GM21529 (cell line): Measurements from ENCODE around the gene NEK9.
"Not testable (repeated sequence)": the region's sequence is repeated elsewhere in the genome, so short reads cannot be mapped to it uniquely, and the experiment has no call there.

Experiments used
- ATAC-seq: cut with Tn5 transposase; IDR thresholded peaks from one replicate; pipeline ENCODE4 v1.9.1; 2021; ENCODE audit not compliant: unreplicated experiment

NEK9 gene

GRCh38 chr14:75068294-75069120 is 58.3 kb downstream of the NEK9 start:
- no peak for ATAC-seq

GRCh38 chr14:75067765-75068164 is 59.1 kb downstream of the NEK9 start:
- not testable (repeated sequence) for ATAC-seq

DNA sequence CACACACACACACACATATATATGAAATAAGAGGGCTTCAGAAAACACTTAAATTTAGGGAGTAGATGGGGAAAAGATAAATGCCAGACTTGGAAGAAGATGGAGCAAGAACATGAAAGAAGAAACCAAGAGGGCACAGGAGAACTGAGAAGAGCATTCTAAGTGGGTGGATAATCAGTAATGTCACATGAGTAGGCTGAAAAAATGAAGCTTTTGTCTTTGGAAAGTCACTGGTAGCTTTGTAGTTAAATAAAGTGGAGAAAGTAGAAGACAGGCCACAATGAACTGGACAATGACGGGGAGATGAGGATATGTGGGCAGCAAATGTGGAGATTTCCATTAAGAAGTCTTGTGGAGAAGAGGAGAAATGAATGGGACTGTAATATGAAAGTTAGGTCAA is 59.6 kb downstream of the NEK9 start:
- no peak for ATAC-seq

DNA sequence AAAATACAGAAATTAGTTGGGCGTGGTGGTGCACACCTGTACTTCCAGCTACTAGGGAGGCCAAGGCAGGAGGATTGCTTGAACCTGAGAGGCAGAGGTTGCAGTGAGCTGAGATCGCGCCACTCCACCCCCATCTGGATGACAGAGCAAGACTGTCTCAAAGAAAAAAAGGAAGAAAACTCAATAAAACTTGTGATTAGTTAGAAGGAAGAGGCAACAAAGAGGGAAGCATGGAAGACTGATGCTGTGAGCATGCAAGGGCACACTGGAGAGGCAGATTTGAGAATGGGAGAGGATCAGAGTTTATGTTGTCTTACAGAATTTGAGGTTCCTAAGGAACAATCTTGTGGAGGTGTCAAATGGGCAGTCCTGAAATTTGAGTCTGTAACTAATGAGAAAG is 60.2 kb downstream of the NEK9 start:
- ATAC-seq, result no peak

DNA sequence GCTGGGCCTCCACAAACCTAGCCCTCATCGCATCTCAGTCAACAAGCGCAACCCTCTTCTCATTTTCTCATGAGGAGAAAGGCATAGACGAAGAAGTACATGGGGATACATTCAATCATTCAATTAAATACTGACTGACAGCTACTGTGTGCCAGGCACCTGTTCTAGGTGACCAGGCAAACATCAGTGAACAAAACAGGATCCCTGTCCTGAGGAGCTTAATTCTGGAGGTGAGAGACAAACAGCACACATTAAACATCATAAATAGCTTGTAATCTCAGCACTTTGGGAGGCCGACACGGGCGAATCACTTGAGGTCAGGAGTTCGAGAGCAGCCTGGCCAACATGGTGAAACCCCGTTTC is 62.7 kb downstream of the NEK9 start:
- no peak for ATAC-seq

- peak; percentile 97 for ATAC-seq
Measured at GRCh38 chr14:75063491-75064204, 63.2 kb downstream of the NEK9 start, which contains the start of gene ACYP1. Gene ACYP1, minus strand, starts transcription at chr14:75064024. Its CDS starts 471 bp downstream, at chr14:75063553.

DNA sequence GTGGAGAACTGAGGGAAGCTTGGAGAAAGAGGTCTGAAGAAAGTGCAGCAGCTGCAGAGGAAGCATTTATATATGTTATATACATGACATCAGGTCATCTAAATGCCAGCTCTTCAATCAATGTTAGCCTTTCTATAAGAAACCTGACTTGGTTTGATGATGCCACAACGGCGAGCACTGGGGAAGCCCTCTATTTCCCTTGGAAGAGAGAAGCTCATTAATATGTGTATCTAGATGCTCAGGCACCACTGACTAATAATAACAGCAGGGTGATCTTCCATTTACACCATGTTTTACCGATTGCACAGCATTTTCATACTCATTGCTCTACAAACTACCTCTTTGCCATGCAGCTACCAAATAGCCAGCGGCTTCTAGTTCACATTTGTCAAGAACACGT is 63.8 kb downstream of the NEK9 start:
- ATAC-seq, result no peak

DNA sequence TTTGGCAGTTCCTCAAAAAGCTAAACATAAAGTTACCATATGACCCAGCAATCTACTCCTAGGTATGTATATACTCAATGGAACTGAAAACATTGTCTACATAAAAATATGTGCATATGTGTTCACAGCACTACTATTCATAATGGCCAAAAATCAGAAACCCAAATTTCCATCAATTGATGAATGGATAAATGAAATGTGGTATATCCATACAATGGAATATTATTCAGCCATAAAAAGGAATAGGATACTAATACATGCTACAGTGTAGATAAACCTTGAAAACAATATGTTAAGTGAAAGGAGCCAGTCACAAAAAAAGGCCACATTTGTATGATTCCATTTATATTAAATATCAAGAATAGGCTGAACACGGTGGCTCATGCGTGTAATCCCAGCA is 66.4 kb downstream of the NEK9 start:
- ATAC-seq, result no peak

- no peak for ATAC-seq
Measured at GRCh38 chr14:75059642-75060041, 67.2 kb downstream of the NEK9 start.

GRCh38 chr14:75054421-75054820 is 72.4 kb downstream of the NEK9 start:
- no peak for ATAC-seq

GRCh38 chr14:75053396-75054291 is 73.2 kb downstream of the NEK9 start:
- no peak for ATAC-seq

DNA sequence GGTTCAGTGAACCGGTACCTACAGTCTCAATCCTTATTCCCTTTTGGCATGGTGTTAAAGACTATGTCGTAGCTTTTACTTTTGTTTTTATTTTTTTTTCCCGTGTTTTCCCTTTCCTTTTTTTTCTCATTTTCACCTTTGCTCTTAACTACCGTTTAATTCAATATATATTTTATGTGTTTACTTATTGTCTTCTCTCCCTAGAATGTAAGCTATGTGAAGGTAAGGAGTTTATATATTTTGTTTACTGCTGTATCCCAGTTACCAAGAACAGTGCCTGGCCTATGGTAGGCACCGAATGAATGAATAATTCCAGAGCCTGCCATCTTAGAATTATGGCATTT is 75.3 kb downstream of the NEK9 start:
- no peak for ATAC-seq

DNA sequence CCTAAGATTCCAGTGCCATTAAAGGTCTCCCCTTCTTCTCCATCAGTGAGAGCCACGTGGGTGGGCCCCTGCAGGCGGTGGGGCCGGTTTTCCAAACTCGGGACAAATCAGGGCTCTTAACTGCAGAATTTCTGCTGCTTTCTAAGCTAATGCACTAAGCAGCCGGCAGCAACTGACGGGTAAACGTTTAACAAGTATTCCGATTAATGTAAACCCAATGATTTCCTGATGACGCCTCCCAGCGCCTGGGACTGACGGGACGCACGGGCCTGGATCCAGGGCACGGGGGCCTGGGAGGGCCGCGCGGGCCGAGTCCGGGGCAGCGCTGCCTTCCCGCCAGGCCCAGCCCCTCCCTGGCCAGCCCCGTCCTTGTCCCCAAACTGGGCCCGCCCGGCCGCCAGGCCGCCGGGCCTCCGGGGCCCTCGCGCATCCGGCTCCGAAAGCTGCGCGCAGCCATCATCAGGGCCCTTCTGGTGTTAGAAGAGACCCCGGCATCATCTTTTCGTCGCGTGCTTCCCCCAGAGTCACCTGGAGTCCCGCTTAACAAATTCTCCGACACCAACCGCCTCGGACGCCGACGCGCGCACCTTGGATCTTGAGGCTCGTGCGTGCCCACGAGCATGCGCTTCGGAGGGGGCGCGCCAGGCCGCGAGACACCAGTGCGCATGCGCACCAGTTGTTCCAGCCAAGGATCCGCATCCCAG is 75.8 kb downstream of the NEK9 start, which contains the start of gene MLH3:
MLH3 (minus strand) TSS at position 616 of the 704 bp plus-strand sequence. CDS start 1,812 bp downstream, outside the sequence.
- peak; percentile 74 for ATAC-seq

GRCh38 chr14:75049731-75050201 is 77.1 kb downstream of the NEK9 start:
- no peak for ATAC-seq

DNA sequence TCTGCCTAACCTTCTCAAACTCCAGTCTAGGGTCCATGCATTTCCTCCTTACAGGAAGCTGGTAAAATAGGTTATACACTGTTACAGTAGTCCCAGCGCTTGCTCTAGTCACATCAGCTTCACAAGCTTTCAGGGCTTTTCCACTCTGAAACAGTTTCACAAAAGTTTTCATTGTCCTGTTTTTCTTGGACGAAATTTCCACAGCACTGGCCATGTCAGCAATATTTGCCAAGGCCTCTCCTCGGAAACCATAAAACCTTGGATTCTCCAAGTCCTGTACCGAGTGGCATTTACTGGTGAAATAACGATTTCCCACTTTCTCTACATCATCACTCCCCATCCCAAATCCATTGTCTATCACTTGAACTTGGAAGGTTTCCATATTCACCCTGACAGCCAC is 77.7 kb downstream of the NEK9 start:
- no peak for ATAC-seq

DNA sequence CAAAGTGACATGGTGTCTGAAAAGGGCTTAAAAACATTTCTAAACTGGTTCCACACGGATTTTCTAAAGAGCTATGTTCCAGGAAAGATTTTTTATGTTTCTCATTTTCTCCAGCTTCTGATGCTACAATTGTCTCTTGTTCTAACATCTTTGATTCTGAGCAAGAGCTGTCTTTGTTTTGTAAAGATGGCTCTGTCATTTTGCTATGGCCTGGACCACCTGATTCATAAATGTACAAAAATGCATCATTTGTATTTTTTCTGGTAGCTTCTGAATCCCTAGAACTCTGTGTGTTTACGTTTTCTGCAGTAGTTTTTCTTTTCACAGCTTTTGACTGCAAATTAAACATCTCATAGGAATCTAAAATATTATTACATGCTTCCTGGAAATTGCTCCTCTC is 78.7 kb downstream of the NEK9 start:
- no peak for ATAC-seq

- ATAC-seq, result no peak
Measured at GRCh38 chr14:75047506-75047905, 79.3 kb downstream of the NEK9 start.

- ATAC-seq, result no peak
Measured at GRCh38 chr14:75046899-75047298, 79.9 kb downstream of the NEK9 start.

DNA sequence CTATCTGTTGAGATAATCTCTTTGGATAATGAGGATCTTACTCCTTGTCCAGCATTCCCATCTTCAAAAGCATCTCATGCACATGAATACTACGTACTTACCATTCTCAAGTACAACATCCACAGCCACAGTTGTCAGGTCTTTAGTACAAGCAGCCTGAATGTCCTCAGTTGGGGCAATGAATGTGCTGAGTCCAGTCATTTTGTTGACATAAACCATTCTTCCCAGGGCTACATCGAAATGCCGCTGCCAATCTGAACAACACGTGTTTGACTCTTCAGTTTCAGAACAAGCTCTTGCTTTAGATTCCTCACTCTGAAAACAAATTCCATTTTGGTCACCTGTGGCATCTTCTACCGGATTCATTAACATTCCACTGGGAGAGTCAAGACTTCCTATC is 80.6 kb downstream of the NEK9 start:
- ATAC-seq, result no peak

- no peak for ATAC-seq
Measured at GRCh38 chr14:75044752-75045151, 82.1 kb downstream of the NEK9 start.

GRCh38 chr14:75044322-75044721 is 82.5 kb downstream of the NEK9 start:
- ATAC-seq, result no peak
